Astrocyte of the cerebellum (primary cell): ENCODE results near the gene TNFSF9.
A peak's percentile ranks its signal among the peaks of the same experiment; 100 is the strongest.
"Not testable (repeated sequence)": the region's sequence is repeated elsewhere in the genome, so short reads cannot be mapped to it uniquely, and the experiment has no call there.

ENCODE experiments used
- DNase-seq: peaks from one replicate; pipeline ENCODE4 v3.0.0-alpha.2; 2011; ENCODE audit warnings: low read depth
- H3K4me3 ChIP-seq: 2 replicates; pipeline ENCODE4 v1.5.1; 2011; ENCODE audit warnings: mild to moderate bottlenecking, low read depth, low read length, moderate library complexity
- in situ Hi-C: cut with HindIII; loops from 2 replicates; pipeline ENCODE4 v1.10.0; 2017; ENCODE audit warnings: low sequenced_read_pairs
- TF ChIP-seq, protein P1 (sequence below): IDR thresholded peaks from 2 replicates; pipeline ENCODE4 v1.5.1; 2012; ENCODE audit warnings: low read length, low read depth, moderate library complexity, mild to moderate bottlenecking; ENCODE audit errors: missing control alignments

TNFSF9 gene

DNA sequence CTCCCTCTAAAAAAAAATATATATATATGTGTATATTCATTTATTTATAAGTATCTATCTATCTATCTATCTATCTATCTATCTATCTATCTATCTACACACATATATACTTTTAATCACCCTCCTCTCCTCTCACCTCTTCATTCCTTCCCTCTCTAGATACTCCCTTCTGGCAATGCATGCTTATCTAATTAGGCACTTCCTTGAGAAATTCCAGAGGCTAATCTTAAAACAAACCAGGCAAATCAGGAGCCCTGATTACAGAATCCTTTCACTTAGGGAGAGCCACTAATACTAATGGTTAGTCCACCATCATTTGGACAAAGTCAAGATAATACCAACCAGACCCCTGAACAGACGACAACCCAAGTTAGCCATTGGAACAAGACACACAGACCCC is 42.5 kb downstream of the TNFSF9 start:
- DNase-seq, result no peak
- no peak overlapping the region for H3K4me3 ChIP-seq
- TF ChIP-seq, protein P1, sequence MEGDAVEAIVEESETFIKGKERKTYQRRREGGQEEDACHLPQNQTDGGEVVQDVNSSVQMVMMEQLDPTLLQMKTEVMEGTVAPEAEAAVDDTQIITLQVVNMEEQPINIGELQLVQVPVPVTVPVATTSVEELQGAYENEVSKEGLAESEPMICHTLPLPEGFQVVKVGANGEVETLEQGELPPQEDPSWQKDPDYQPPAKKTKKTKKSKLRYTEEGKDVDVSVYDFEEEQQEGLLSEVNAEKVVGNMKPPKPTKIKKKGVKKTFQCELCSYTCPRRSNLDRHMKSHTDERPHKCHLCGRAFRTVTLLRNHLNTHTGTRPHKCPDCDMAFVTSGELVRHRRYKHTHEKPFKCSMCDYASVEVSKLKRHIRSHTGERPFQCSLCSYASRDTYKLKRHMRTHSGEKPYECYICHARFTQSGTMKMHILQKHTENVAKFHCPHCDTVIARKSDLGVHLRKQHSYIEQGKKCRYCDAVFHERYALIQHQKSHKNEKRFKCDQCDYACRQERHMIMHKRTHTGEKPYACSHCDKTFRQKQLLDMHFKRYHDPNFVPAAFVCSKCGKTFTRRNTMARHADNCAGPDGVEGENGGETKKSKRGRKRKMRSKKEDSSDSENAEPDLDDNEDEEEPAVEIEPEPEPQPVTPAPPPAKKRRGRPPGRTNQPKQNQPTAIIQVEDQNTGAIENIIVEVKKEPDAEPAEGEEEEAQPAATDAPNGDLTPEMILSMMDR, result no peak
- in situ Hi-C loops, result no loop called here

DNA sequence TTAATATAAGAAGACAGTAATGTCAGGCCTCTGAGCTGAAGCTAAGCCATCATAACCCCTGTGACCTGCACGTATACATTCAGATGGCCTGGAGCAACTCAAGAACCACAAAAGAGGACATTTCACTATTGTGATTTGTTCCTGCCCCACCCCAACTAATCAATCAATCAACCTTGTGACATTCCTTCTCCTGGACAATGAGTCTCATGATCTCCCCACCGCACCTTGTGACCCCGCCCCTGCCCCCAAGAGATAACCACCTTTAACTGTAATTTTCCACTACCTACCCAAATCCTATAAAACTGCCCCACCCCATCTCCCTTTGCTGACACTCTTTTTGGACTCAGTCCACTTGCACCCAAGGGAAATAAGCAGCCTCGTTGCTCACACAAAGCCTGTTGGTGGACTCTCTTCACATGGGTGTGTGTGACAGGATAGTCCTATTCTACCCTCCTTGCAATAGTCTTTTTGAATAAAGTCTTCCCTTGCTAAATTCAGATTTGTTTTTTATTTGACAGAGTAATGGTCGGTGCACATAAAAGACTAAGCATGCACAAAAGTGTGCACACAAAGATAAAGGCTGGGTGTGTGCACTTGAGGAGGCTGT is 46.1 kb downstream of the TNFSF9 start:
- DNase-seq, result no peak
- TF ChIP-seq, protein P1, result no peak
- in situ Hi-C loops, result no loop called here
- no peak overlapping the region for H3K4me3 ChIP-seq

DNA sequence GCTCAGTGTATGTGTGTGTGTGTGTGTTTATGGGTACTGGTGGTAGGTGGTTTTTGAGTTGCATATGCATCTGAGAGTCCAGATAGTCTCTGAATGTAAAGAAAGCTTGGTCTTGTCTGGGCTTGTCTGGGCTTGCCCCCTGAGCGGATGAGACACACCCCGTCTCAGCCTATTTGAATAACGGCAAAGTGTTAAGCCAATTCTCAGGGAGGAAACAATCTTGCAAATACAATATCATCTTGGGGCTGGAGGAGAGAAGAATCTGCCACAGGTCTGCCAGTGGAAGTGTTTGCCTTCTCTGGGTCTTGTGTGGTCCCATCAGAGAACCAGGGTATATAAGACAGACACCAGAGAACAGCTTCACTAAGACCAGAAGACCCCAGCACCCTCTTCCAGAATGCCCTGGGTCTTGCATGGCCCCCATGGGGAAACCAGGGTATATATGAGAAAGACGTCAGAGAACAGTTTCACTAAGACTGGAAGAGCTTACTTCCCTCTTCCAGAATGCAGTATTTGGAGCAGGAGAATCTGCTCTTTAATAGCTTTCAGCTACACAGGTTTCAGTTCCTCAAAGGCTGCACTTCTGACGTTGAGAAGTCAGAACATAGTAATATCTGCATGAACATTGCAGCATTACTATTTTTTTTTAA is 46.8 kb downstream of the TNFSF9 start:
- DNase-seq, result no peak
- TF ChIP-seq, protein P1, result no peak

DNA sequence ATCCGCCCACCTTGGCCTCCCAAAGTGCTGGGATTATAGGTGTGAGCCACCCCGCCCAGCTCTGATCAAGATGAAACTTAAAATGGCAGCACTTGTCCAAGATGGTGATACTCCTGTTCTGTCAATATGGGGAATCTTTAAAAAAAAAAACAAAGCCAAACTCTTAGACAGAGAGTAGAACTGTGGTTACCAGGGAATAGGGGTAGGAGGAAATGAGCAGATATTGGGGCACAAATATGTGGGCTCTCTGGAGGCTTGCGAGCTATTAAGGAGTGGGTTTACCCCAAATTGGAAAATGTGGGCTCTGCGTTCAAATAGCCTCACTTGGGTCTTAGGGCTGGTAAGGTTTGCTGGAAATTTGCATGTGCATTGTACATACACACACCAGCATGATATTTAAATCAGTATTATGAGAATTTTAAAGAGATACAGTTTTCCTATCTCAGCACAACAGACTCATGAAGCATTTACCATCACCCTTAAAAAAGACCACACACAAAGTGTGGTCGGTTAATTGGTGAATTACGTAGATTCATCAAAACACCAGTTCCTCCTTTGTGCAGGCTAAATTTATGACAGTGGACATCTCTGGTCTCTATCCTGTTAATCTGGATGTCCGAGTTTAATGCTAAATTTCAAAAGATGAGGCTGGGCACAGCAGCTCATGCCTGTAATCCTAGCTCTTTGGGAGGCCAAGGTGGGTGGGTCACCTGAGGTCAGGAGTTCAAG is 48.8 kb downstream of the TNFSF9 start:
- in situ Hi-C loops, result no loop called here
- TF ChIP-seq, protein P1, result no peak

More for the DNA sequence above, 46.8 kb downstream of the TNFSF9 start:
- H3K4me3 ChIP-seq, result no peak overlapping the region
- in situ Hi-C loops, result no loop called here

DNA sequence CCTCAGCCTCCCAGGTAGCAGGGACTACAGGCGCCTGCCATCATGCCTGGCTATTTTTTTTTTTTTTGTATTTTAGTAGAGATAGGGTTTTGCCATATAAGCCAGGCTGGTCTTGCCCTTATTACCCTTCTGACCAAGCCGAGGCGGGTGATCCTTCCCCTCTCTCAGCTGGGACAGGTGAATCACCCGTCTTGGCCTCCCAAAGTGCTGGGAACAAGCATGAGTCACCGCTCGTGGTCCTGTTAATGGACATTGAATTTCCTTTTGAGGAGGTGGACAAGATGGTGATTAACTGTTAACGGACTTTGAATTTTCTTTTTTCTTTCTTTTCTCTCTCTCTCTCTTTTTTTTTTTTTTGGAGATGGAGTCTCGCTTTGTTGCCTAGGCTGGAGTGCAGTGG is 49.5 kb downstream of the TNFSF9 start:
- DNase-seq, result peak; percentile 31
- in situ Hi-C loops, result no loop called here
- H3K4me3 ChIP-seq, result no peak overlapping the region
- TF ChIP-seq, protein P1, result no peak

More for the DNA sequence above, 48.8 kb downstream of the TNFSF9 start:
- H3K4me3 ChIP-seq, result no peak overlapping the region
- no peak for DNase-seq

DNA sequence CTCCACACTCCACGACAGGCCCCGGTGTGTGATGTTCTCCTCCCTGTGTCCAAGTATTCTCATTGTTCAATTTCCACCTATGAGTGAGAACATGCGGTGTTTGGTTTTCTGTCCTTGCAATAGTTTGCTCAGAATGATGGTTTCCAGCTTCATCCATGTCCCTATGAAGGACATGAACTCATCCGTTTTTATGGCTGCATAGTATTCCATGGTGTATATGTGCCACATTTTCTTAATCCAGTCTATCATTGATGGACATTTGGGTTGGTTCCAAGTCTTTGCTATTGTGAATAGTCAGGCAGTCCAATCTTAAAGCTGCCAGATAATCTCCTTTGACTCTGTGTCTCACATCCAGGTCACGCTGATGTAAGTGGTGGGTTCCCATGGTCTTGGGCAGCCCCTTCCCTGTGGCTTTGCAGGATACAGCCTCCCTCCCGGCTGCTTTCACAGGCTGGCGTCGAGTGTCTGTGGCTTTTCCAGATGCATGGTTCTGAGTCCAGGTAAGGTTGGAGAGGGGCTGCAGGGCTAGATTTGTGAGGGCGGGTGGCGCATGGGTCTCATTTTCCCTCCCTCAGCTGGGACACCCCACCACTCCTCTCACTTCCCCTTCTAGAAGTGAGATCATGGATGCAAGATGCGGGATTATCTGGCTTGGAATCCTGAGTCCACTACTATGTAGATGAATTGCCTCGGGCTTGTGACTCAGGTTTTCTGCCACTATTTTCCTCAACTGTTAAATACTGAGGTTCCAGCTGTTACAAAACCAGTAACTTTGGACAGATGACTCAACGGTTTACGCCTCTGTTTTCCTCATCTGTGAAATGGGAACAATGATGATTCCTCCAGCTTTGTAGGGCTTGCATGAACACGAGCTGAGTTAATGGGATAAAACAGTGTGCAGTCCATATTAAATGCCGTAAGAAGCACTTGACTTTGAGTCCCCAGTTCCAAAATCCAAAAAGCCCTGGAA is 52.0 kb downstream of the TNFSF9 start:
- in situ Hi-C loops, H3K4me3 ChIP-seq, DNase-seq: not testable (repeated sequence)
